AG08396 (cell line): ENCODE measurements around the gene ITGA11.

Source experiments
- DNase-seq: peaks from one replicate; pipeline ENCODE4 v3.0.0; 2012; ENCODE audit warnings: low spot score, mixed read lengths

ITGA11 gene

DNA sequence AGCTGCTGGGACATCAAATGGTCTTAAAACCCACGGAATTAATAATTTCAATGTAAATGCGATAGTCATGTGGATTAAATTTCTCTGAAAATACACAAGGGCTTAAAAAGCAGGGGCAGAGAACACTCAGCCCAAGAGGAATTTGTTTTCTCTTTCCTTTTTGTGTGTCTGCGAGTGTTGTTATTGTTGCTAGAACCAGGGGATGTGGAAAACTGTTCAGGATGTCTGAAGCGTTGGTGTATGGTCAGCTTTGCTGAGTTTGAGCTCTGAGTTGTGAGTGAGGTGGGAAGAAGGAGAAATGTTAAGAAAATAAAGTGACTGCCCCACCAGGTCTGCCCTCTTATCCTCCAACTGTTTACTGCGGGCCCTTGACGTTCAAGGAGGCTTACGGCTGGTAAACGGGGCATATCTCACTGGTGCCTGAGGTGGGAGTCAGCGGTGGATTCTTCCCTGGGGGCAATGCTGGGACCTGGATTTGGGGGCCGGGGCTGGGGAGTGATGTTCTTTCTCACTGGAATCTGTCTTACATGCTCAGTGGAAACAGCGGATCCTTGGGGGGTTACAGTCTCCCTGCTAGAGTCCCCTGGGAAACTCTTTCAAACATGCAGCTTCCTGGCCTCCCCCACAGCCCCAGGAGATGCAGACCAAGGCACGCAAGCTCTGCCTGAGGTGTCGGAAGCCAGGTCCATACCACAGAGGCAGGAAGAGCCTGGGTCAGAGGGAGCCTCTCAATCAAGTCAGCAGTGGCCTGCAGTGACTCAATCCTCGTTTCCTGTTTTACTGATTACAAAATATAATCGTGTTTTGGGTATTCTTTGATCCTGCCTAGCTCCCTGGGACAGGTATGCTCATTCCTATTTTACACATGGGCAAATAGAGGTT, 41.8 kb downstream of the ITGA11 start:
- DNase-seq = no peak

DNA sequence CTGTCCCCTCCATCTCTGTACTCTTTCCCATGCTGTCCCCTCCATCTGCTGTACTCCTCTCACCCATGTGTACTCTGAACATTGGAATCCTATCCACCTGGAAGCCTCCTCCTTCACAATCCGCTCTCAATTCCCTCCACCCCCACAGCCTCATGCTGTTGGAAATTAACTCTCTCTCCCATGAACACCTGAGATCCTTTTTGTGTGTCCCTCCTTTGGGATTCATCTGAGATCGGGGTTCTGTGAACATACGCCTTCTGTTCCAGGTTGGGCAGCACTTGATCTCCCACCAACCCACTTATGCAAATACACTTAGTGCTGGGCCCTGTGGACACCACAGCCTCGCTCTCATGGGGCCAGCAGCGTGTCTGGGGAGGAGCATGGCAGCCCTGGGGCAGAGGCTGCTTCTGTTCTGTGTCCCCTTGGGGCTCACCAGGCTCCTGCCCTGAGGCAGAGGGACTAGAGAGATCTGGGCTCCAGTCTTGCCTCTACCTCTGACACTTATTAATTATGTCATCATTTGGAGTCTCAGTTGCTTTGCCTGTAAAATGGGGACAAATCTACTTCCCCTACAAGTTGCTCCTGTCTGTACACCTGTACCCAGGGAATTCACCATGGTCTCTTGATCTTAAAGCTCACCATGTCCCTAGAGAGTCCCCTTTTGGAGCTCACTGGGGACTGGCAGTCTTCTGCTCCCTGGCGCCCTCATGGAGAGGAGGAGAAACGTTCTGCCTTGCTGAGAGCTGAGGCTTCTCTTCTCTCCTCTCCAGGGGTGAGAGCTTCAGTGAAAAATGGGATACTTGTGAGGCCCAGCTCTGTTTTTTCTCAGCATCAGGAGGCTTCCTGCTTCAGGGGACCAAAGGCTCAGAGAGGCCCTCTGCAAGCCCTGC, 42.7 kb downstream of the ITGA11 start:
- no peak for DNase-seq

DNA sequence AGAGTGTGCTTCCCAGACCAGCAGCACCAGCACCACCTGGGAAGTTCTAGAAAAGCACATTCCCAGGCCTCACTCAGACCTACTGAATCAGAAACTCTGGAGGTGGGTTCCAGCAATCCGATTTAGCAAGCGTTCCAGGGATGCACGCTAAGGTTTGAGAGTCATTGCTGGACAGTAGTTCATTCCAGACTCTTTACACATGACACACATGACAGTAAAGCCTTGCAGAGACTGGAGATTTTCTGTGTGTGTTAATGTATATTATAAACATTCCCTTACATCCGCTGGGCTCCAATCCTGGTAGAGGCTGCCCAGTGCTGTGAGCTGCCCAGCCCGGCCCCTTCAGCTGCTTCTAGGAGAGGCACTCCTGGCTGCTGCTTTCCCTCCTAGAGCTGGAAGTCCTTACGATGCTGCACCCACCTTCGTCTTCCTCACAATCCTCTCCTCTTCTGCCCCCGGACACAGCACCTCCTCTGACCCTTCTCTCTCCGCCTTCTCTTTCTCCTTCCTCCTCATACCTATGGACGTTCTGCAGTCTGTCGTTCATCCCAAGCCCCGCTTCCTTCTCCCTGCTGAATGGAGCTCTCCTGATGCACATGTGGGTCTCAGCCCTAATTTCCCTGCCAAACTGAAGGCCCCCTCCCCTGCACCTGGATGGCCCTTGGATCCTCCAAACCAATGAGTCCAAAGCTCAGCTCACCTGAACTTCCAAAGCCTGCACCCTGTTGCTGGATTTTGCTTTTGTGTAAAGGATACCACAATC, 44.4 kb downstream of the ITGA11 start:
- DNase-seq = no peak

GRCh38 chr15:68386587-68387288, 45.2 kb downstream of the ITGA11 start:
- no peak for DNase-seq

DNA sequence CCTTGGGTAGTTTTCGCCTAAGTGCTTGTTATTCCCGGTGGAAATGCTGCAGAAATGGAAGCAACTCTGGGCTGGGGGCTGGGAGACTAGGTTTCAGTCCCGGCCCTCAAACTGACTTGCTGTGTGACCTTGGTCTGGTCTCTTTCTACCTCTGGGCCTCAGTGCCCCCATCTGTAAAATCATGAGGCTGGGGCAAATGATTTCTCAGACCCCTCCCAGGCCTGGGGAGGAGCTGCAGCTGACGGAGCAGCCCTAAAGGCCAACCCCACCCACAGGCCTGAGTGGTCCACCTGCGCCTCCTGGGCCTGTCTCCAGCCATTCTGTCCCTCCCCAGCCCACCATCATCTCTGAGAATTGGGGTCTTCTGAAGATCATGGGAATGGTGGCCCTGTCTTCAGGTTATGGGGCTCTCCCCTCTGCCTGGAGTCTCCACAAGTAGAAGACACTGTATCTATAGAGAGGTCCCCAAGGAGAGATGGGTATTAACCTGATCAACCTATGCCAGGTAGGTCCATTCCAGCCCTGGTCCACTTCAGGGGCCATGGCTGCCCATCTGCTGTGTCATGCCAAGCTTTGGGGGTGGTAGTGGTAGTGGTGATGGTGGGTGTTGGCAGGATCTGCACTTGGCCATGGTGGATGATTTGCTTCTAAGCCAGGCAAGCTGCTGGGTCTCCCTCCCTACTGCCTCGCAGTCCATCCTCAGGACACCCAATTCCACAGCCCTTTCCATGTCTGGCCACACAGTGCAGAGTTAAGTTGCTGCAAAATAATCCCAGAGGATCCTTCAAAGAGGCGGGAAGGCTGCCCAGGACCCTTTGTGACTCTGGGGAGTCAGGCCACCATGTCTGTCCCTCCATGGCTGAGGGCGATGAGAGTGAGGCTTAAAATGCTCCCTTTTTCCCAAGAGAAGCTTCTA, 46.0 kb downstream of the ITGA11 start:
- no peak for DNase-seq

DNA sequence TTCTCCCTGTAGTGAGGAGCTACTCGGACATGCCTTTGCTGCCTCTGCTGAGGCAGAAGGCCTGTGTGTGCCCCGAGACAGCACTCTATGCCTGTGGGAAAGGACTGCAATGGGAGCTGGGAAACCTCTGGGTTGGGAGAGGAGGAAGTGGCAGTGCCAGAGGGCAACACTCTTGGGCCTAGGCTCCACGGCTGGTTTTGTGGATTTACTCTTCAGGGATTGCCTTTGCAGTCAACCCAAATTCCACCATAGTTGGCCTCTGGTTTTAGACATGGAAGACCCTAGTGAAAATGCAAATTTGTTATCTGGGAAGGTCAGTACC, 46.8 kb downstream of the ITGA11 start:
- no peak for DNase-seq

DNA sequence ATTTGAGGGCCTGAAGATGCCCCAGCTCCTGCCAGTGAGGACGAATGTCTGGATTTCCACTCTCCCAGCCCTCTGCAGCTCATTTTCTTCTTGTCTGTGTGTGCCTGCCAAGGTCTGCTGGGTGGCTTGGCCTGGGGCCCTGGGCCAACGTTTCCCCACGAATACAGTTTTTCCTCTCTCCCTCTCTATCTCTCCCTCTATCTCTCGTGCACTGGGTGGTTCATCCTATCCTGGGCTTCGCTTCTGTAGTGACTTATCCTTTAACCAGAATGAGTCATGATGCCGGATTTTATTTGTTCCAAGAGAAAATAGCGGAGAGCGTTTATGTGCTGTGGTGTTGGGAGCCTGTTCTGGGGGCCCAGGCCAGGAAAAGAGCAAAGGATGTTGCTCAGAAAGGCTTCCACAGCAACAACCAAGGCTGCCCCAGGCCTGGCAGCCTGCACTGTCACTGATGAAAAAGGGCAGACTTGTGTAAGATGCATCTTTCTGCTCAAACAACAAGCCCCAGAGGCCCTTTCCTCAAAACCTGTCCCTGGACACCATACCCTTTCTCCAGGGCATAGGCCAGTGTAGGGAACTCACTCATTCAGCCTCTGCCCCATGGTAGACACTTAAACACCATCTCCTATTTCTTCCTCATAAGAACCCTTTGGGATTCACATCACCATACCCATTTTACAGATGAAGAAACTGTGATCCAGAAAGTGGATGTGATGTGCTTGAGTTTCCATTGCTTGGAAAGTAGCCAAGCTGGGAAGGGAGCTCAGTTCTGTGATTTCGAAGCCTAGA, 47.3 kb downstream of the ITGA11 start:
- DNase-seq = peak; percentile 79

DNA sequence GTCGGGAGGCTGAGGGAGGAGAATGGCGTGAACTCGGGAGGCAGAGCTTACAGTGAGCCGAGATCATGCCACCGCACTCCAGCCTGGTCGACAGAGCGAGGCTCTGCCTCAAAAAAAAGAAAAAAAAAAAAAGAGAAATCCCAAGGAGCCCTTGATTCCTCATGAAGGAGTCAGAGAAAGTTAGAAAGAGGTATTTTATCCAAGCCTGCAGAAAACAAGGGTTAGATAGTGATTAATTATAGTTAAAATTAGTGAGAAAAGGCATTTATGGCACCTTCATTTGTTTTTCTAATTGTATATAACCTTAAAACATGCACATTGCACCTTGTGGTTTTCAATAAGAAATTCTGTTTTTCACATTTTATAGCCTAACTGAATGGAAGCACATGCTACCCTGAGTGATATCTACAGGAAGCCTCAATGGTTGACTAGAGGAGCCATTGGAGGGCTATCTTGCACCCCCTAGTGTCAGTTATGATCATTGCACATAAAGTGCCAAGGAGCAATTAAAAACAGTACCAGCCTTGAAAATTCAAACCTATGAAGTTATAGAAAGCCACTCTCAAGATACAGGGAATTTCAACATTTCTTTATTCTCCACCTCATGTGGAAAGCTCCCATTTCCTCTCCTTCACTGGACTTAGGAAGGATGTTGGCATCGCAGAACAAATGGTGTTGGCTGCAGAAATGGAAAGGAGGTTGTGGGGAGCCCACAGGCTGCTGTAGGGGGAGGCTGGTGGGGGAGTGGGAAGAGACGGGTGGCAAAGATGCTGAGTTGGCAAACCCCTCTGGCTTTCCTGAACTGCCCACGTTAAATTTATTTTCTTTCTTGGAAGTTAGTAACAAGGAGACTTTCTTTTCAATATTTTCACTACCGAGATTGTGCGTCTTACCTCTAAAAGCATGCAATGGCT, 48.5 kb downstream of the ITGA11 start:
- peak; percentile 54 for DNase-seq

GRCh38 chr15:68382286-68383007, 49.5 kb downstream of the ITGA11 start:
- no peak for DNase-seq

DNA sequence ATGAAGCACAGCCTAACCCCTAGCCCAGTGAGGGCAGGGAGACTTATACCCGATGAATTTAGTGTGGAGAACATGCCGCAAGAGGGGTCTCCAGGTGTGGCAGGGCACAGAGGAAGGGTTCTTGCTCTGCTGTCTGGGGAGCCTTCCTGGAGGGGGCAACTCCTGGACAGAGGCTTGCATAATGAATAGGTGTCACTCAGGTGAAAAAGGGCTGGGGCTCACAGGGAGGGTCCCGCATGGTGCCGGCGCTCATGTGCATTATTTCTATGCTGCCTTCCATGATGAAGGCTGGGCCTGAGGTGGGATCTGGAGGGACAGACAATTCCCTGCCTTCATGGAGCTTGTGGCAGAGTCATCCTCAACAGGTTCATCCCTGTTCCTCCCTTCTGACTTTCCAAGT, 51.5 kb downstream of the ITGA11 start:
- DNase-seq = no peak

- no peak for DNase-seq
These were observed 52.1 kb downstream of the ITGA11 start for GRCh38 chr15:68379759-68380290.

- DNase-seq = no peak
These were observed 52.8 kb downstream of the ITGA11 start for GRCh38 chr15:68379058-68379758.

DNA sequence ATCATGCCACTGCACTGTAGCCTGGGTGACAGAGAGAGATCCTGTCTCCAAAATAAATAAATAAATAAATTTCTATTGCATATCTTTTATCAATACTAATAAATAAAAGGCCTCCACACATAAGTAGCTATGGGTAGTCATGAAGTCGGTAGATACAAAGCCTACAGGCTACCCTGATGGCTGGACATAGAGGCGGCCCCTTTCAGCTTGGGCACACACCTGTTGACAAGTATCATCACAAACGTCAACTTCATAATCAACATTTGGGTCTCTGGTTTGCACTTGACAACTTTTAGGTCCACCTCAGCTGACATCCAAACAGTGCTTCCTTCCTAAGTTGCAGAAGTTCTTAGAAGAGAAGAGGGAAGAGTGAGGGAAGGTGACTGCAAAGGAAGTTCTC, 53.4 kb downstream of the ITGA11 start:
- DNase-seq = no peak

GRCh38 chr15:68377766-68378165, 54.2 kb downstream of the ITGA11 start:
- no peak for DNase-seq

DNA sequence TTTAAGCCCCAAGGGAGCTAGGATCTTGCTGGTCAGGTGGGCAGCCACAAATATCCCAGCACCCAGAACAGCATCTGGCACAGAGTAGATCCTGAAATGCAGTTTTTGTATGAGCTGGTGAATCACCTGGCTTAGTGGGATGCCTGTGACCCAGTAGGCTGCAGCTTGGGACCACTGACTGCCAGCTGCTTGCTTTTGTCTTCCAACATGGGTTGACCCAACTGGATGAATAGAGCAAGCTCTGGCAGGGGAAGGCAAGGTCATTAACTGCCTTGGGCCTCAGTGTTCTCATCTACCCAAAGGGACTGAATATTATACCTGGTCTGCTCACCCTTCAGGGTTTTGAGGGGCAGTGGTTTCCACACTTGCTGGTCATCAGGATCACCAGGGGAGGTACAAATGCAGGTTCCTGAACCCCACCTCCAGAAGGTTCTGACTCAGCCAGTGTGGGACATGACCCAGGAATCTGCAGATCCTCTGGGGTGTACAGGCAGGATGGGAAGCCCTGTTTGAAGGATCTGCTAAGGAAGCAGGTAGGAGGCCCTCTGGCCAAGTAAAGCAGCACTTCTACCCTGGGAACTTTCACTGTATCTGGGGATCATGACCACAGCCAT, 55.4 kb downstream of the ITGA11 start:
- DNase-seq = no peak

GRCh38 chr15:68375716-68376220, 56.2 kb downstream of the ITGA11 start:
- DNase-seq = no peak
